Measurements from ENCODE around the gene CLCN4. TPM values are rescaled to one million over a fixed set of nuclear protein-coding genes. Genes with fewer than 3 reads are reported as not detected.

CLCN4 gene
- total RNA-seq, 1 experiment from 2014 or later, result 6.9 TPM

DNA sequence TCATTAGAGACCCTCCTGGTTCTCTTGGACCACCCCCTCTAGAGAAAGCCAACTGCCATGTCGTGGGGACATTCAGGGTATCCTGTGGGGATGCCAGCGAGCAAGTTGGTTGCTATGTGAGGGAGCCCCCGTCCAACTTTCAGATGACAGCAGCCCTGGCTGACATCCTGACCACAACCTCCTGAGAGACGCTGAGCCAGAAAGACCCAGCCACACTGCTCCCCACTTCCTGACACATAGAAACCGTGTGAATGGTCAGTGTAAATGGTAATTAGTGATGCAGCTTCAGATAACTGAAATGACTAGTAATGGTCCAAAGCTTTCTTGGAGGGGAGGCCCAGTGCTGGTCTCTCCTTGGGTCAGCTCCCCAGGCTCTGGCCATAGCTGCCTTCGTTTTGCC, 10.8 kb downstream of the CLCN4 start:
- Histone ChIP-seq H4K5ac (ENCODE audit: insufficient read length, low read depth, low read length) (no peak overlapping the region), H2BK5ac (ENCODE audit: insufficient read length, low read length) (no peak overlapping the region), H3K14ac (ENCODE audit: insufficient read depth, low read length) (no peak overlapping the region), H3K9me3 (ENCODE audit: control insufficient read depth, low read depth, low read length) (no peaks in the 10 kb centered on the region), H3K4ac (ENCODE audit: low read depth, low read length) (no peak overlapping the region), H2BK120ac (ENCODE audit: low read depth, low read length, poor library complexity, severe bottlenecking) (no peak overlapping the region), H3K79me1 (ENCODE audit: insufficient read depth, low read depth, low read length, poor library complexity, severe bottlenecking) (no peaks in the 10 kb centered on the region), H4K20me1 (ENCODE audit: control insufficient read depth, insufficient read depth, insufficient read length) (no peaks in the 10 kb centered on the region), H3T11ph (ENCODE audit: low read length) (no peak overlapping the region), H3K9ac (ENCODE audit: extremely low read depth, insufficient read length, low read length) (no peak overlapping the region), H2AFZ (ENCODE audit: low read length) (no peak overlapping the region), H2AK5ac (ENCODE audit: insufficient read length, low read length) (no peak overlapping the region), H3K4me2 (ENCODE audit: insufficient read depth, insufficient read length, low read length) (no peak overlapping the region), H3K23me2 (ENCODE audit: insufficient read length, low read depth, low read length, poor library complexity, severe bottlenecking) (peaks cover 4% of the 10 kb centered on the region), H3K79me2 (ENCODE audit: insufficient read depth, low read length) (no peaks in the 10 kb centered on the region), H4K91ac (ENCODE audit: insufficient read length, low read depth, low read length) (no peak overlapping the region), H3K4me1 (ENCODE audit: insufficient read depth, low read length) (no peaks in the 10 kb centered on the region), H3K27me3 (ENCODE audit: insufficient read depth, low read length) (no peaks in the 10 kb centered on the region), H2BK12ac (ENCODE audit: insufficient read length, low read depth, low read length) (no peak overlapping the region), H3K27ac (ENCODE audit: insufficient read length, low read depth, low read length) (no peak overlapping the region), H3K18ac (ENCODE audit: insufficient read length, low read depth, low read length) (no peak overlapping the region), H4K8ac (replicated peaks; ENCODE audit: insufficient read length, low read depth, low read length) (no peak overlapping the region), H2BK20ac (ENCODE audit: low read depth, low read length, poor library complexity, severe bottlenecking) (no peak overlapping the region), H2BK15ac (ENCODE audit: low read depth, low read length) (no peak overlapping the region), H3K23ac (ENCODE audit: insufficient read length, low read depth, low read length) (no peak overlapping the region), H3K56ac (ENCODE audit: insufficient read length, low read depth, low read length) (no peak overlapping the region)
- TF ChIP-seq, protein P1, sequence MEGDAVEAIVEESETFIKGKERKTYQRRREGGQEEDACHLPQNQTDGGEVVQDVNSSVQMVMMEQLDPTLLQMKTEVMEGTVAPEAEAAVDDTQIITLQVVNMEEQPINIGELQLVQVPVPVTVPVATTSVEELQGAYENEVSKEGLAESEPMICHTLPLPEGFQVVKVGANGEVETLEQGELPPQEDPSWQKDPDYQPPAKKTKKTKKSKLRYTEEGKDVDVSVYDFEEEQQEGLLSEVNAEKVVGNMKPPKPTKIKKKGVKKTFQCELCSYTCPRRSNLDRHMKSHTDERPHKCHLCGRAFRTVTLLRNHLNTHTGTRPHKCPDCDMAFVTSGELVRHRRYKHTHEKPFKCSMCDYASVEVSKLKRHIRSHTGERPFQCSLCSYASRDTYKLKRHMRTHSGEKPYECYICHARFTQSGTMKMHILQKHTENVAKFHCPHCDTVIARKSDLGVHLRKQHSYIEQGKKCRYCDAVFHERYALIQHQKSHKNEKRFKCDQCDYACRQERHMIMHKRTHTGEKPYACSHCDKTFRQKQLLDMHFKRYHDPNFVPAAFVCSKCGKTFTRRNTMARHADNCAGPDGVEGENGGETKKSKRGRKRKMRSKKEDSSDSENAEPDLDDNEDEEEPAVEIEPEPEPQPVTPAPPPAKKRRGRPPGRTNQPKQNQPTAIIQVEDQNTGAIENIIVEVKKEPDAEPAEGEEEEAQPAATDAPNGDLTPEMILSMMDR (conservative IDR thresholded peaks at IDR 0.05), result no peak
- H3K4me1 Mint-ChIP-seq, result peaks cover 0 to 3% of the 10 kb centered on the region in 2 experiments; a peak in 2 of 4 replicates
- no peak overlapping the region for H3K4me3 Mint-ChIP-seq
- WGBS (ENCODE audit: extremely low coverage, insufficient read length, low lambda C conversion rate), result no CpG with 5 or more reads among the region's 6 CpGs
- H3K27me3 Mint-ChIP-seq (ENCODE audit: low read depth), result no peaks in the 10 kb centered on the region
- peaks cover 8 to 12% (median 10%) of the 10 kb centered on the region in 3 experiments; a peak in 5 of 7 replicates for H3K36me3 Mint-ChIP-seq (ENCODE audit: insufficient read depth in 1 of 3, low read depth in 3 of 3)
- peaks cover 52 to 55% of the 10 kb centered on the region in 2 experiments for H3K9me3 Mint-ChIP-seq
- H3K27ac Mint-ChIP-seq, result no peak overlapping the region
- DNase-seq, result no peak
